ENCODE data around the gene MAPK14.

- TF ChIP-seq CTCF (IDR thresholded peaks at IDR 0.05; ENCODE audit: insufficient read depth, low read depth, low read length) (no peak), EZH2 (IDR thresholded peaks at IDR 0.05; ENCODE audit: insufficient read depth, low read length) (no peak)
Observed at GRCh38 chr6:36098253-36098919, 70.8 kb downstream of the MAPK14 start.
